ENCODE results near the gene CIPC. TPM values are rescaled to one million over a fixed set of nuclear protein-coding genes. Genes with fewer than 3 reads are reported as not detected.

The CIPC gene
- total and polyA plus RNA-seq, 2 of the 13 experiments (the other 11 are each of a cell fraction or from before 2014, with no cell fraction given): 7.6 to 13.9 TPM

DNA sequence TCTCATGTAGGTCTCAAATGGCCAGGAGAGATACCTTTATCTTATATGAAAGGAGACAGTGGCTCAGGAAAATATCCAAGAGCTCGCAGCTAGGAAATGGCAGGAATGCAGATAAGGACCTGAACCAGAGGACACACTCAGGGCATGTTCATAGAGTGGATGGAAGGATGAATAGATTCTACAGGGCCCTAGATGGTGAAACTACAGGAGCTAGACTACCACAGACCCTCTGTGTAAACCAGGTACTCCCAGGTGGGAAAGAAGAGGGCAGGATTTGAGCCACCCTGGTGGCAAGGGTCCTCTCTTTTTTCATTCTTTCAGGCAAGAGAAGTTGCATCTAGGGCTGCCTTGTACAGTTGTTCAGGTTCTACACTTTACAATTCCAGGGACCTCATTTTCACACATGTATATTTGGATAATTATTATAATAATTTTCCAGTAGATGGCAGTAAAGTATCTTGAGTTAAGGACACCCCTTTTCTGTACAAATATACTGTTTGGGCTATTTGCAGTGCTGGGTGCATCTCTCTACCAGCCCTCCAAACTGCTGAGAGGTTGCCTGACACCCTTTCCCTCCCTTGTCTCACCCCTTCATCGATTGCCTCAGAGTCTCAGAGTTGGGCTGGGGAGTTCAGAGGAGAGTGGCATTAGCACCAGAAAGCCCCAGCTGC is 54.0 kb downstream of the CIPC start:
- H2AFZ ChIP-seq (ENCODE audit: low read length): no peak overlapping the region
- 0% methylated on average over 2 of the region's 2 CpGs for WGBS (ENCODE audit: low lambda C conversion rate)
- H3K27me3 ChIP-seq (ENCODE audit: control insufficient read depth in 1 of 2, insufficient read depth in 2 of 2, low read length in 2 of 2): peaks cover 0 to 11% of the 10 kb centered on the region in 2 experiments; a peak in 3 of 5 replicates
- H3K36me3 ChIP-seq (replicated peaks in 1 of 2; ENCODE audit: control insufficient read depth in 1 of 2, insufficient read depth in 2 of 2, low read length in 2 of 2): no peaks in the 10 kb centered on the region
- H3K79me2 ChIP-seq (ENCODE audit: insufficient read depth, low read length): no peaks in the 10 kb centered on the region
- no peak overlapping the region for H3K4me3 ChIP-seq (replicated peaks in 1 of 3; ENCODE audit: insufficient read depth in 1 of 3, low read depth in 2 of 3, low read length in 3 of 3)
- H3K9ac ChIP-seq (ENCODE audit: insufficient read depth, low read depth, low read length): no peak overlapping the region
- intact Hi-C loops (cut with micrococcal nuclease; ENCODE audit: unreplicated experiment): loop anchor here (1.0 to 10.0 kb wide), 3 partner anchors 61 to 403 kb away; no protein-coding TSS in a partner anchor
- H3K4me2 ChIP-seq (ENCODE audit: low read depth, low read length): no peak overlapping the region
- TF ChIP-seq STAG1 (CRISPR knock-in tag; IDR thresholded peaks at IDR 0.05) (peak; percentile 38), ZFAT (CRISPR knock-in tag; conservative IDR thresholded peaks at IDR 0.05) (no peak)
- TF ChIP-seq, protein P1, sequence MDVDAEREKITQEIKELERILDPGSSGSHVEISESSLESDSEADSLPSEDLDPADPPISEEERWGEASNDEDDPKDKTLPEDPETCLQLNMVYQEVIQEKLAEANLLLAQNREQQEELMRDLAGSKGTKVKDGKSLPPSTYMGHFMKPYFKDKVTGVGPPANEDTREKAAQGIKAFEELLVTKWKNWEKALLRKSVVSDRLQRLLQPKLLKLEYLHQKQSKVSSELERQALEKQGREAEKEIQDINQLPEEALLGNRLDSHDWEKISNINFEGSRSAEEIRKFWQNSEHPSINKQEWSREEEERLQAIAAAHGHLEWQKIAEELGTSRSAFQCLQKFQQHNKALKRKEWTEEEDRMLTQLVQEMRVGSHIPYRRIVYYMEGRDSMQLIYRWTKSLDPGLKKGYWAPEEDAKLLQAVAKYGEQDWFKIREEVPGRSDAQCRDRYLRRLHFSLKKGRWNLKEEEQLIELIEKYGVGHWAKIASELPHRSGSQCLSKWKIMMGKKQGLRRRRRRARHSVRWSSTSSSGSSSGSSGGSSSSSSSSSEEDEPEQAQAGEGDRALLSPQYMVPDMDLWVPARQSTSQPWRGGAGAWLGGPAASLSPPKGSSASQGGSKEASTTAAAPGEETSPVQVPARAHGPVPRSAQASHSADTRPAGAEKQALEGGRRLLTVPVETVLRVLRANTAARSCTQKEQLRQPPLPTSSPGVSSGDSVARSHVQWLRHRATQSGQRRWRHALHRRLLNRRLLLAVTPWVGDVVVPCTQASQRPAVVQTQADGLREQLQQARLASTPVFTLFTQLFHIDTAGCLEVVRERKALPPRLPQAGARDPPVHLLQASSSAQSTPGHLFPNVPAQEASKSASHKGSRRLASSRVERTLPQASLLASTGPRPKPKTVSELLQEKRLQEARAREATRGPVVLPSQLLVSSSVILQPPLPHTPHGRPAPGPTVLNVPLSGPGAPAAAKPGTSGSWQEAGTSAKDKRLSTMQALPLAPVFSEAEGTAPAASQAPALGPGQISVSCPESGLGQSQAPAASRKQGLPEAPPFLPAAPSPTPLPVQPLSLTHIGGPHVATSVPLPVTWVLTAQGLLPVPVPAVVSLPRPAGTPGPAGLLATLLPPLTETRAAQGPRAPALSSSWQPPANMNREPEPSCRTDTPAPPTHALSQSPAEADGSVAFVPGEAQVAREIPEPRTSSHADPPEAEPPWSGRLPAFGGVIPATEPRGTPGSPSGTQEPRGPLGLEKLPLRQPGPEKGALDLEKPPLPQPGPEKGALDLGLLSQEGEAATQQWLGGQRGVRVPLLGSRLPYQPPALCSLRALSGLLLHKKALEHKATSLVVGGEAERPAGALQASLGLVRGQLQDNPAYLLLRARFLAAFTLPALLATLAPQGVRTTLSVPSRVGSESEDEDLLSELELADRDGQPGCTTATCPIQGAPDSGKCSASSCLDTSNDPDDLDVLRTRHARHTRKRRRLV (CRISPR knock-in tag; IDR thresholded peaks at IDR 0.05): no peak
- TF ChIP-seq, protein P2, sequence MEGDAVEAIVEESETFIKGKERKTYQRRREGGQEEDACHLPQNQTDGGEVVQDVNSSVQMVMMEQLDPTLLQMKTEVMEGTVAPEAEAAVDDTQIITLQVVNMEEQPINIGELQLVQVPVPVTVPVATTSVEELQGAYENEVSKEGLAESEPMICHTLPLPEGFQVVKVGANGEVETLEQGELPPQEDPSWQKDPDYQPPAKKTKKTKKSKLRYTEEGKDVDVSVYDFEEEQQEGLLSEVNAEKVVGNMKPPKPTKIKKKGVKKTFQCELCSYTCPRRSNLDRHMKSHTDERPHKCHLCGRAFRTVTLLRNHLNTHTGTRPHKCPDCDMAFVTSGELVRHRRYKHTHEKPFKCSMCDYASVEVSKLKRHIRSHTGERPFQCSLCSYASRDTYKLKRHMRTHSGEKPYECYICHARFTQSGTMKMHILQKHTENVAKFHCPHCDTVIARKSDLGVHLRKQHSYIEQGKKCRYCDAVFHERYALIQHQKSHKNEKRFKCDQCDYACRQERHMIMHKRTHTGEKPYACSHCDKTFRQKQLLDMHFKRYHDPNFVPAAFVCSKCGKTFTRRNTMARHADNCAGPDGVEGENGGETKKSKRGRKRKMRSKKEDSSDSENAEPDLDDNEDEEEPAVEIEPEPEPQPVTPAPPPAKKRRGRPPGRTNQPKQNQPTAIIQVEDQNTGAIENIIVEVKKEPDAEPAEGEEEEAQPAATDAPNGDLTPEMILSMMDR (CRISPR knock-in tag; IDR thresholded peaks at IDR 0.05): peak; percentile 43
- CTCF ChIA-PET (ENCODE audit: low intra/inter-chr PET ratio, low total read pairs): interaction anchor here (0.6 to 1.9 kb wide), 3 partner anchors 12 to 161 kb away, joined by 3 to 8 read pairs (median 6); no protein-coding TSS in a partner anchor
- no TSS peak for BruUV-seq (replicated peaks)
- no peaks in the 10 kb centered on the region for H4K20me1 ChIP-seq (ENCODE audit: insufficient read depth, low read length)
- ATAC-seq: peak; percentile 67
- H3K27ac ChIP-seq (ENCODE audit: extremely low read length, insufficient read depth, low read length): no peak overlapping the region
- H3K9me3 ChIP-seq (ENCODE audit: low read length): no peaks in the 10 kb centered on the region
- FAIRE-seq: no peak
- in situ Hi-C loops (cut with HindIII; ENCODE audit: extremely low pct_ligation_motif_present, low pct_unique_long_range_greater_than_20kb): no loop called here
- no peak for DNase-seq (ENCODE audit: low spot score)
- POLR2A ChIA-PET: no interaction called here
- no peaks in the 10 kb centered on the region for H3K4me1 ChIP-seq (ENCODE audit: insufficient read depth, low read length)
